SK-N-SH treated with all-trans-retinoic acid at 6 μM for 48 hours (cell line): Measurements from ENCODE around the gene MYO15A.
"Not testable (repeated sequence)": the region's sequence is repeated elsewhere in the genome, so short reads cannot be mapped to it uniquely, and the experiment has no call there.

Experiments
- ARNTL ChIP-seq: fragments of 450-650 bp; formaldehyde crosslinking; IDR thresholded peaks from 2 replicates; pipeline ENCODE4 v1.5.0; 2020; ENCODE audit warnings: low read depth, mild to moderate bottlenecking, moderate library complexity, borderline replicate concordance
- BACH2 ChIP-seq: fragments of 250-450 bp; sonication (Bioruptor Pico); IDR thresholded peaks from 2 replicates; pipeline ENCODE4 v1.9.0; 2021; ENCODE audit warnings: mild to moderate bottlenecking, borderline replicate concordance
- CSDC2 ChIP-seq: fragments of 250-450 bp; sonication (Bioruptor Pico); IDR thresholded peaks from 2 replicates; pipeline ENCODE4 v1.5.0; 2020; ENCODE audit warnings: mild to moderate bottlenecking, moderate library complexity
- OSR1 ChIP-seq: fragments of 250-450 bp; sonication (Bioruptor Pico); IDR thresholded peaks from 2 replicates; pipeline ENCODE4 v1.8.0; 2022; ENCODE audit warnings: moderate library complexity, mild to moderate bottlenecking, inconsistent platforms
- ZC3H10 ChIP-seq: fragments of 250-450 bp; sonication (Bioruptor Pico); IDR thresholded peaks from 2 replicates; pipeline ENCODE4 v1.5.1; 2021; ENCODE audit warnings: mild to moderate bottlenecking, moderate library complexity
- ZFP3 ChIP-seq: fragments of 250-450 bp; sonication (Bioruptor Pico); IDR thresholded peaks from 2 replicates; pipeline ENCODE4 v1.5.0; 2020; ENCODE audit warnings: mild to moderate bottlenecking, moderate library complexity
- ZFP30 ChIP-seq: fragments of 450-650 bp; formaldehyde crosslinking; IDR thresholded peaks from 2 replicates; pipeline ENCODE4 v1.5.0; 2022; ENCODE audit warnings: mild to moderate bottlenecking, moderate library complexity
- ZNF565 ChIP-seq: fragments of 450-650 bp; formaldehyde crosslinking; conservative IDR thresholded peaks from 2 replicates; pipeline ENCODE4 v1.5.0; 2020; ENCODE audit warnings: low read depth, mild to moderate bottlenecking, moderate library complexity
- ZNF70 ChIP-seq: fragments of 450-650 bp; formaldehyde crosslinking; IDR thresholded peaks from 2 replicates; pipeline ENCODE4 v1.5.0; 2020; ENCODE audit warnings: mild to moderate bottlenecking, moderate library complexity
- TF ChIP-seq, protein P1 (sequence below): fragments of 250-450 bp; sonication (Bioruptor Pico); IDR thresholded peaks from 2 replicates; pipeline ENCODE4 v1.8.0; 2021; ENCODE audit warnings: low read depth, mild to moderate bottlenecking, moderate library complexity, borderline replicate concordance
- TF ChIP-seq, protein P2 (sequence below): fragments of 250-450 bp; sonication (Bioruptor Pico); IDR thresholded peaks from 2 replicates; pipeline ENCODE4 v1.8.0; 2020; ENCODE audit warnings: mild to moderate bottlenecking, moderate library complexity, borderline replicate concordance

DNA sequence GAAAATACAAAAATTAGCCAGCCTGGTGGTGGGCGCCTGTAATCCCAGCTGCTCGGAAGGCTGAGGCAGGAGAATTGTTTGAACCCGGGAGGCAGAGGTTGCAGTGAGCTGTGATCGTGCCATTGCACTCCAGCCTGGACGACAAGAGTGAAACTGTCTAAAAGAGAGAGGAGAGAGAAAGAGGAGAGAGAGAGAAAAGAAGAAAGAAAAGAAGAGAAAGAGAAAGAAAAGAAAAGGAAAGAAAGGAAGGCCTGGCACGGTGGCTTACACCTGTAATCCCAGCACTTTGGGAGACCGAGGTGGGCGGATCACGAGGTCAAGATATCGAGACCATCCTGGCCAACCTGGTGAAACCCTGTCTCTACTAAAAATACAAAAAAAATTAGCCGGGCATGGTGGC, 108.3 kb downstream of the MYO15A start:
- TF ChIP-seq, protein P1, sequence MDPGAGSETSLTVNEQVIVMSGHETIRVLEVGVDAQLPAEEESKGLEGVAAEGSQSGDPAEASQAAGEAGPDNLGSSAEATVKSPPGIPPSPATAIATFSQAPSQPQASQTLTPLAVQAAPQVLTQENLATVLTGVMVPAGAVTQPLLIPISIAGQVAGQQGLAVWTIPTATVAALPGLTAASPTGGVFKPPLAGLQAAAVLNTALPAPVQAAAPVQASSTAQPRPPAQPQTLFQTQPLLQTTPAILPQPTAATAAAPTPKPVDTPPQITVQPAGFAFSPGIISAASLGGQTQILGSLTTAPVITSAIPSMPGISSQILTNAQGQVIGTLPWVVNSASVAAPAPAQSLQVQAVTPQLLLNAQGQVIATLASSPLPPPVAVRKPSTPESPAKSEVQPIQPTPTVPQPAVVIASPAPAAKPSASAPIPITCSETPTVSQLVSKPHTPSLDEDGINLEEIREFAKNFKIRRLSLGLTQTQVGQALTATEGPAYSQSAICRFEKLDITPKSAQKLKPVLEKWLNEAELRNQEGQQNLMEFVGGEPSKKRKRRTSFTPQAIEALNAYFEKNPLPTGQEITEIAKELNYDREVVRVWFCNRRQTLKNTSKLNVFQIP: not testable (repeated sequence)
- TF ChIP-seq ZFP30 (CRISPR knock-in tag); ZNF565; ZC3H10; ZFP3 (CRISPR knock-in tag); ARNTL (CRISPR knock-in tag); OSR1; CSDC2 (CRISPR knock-in tag); ZNF70 (CRISPR knock-in tag); BACH2: not testable (repeated sequence)
- TF ChIP-seq, protein P2, sequence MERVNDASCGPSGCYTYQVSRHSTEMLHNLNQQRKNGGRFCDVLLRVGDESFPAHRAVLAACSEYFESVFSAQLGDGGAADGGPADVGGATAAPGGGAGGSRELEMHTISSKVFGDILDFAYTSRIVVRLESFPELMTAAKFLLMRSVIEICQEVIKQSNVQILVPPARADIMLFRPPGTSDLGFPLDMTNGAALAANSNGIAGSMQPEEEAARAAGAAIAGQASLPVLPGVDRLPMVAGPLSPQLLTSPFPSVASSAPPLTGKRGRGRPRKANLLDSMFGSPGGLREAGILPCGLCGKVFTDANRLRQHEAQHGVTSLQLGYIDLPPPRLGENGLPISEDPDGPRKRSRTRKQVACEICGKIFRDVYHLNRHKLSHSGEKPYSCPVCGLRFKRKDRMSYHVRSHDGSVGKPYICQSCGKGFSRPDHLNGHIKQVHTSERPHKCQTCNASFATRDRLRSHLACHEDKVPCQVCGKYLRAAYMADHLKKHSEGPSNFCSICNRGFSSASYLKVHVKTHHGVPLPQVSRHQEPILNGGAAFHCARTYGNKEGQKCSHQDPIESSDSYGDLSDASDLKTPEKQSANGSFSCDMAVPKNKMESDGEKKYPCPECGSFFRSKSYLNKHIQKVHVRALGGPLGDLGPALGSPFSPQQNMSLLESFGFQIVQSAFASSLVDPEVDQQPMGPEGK (CRISPR knock-in tag): not testable (repeated sequence)
